HG03064 (cell line): Measurements from ENCODE around the gene TAS1R2.

ENCODE experiments used
- ATAC-seq: cut with Tn5 transposase; IDR thresholded peaks from one replicate; pipeline ENCODE4 v1.9.1; 2021; ENCODE audit warnings: low read depth; ENCODE audit not compliant: unreplicated experiment

TAS1R2 gene

DNA sequence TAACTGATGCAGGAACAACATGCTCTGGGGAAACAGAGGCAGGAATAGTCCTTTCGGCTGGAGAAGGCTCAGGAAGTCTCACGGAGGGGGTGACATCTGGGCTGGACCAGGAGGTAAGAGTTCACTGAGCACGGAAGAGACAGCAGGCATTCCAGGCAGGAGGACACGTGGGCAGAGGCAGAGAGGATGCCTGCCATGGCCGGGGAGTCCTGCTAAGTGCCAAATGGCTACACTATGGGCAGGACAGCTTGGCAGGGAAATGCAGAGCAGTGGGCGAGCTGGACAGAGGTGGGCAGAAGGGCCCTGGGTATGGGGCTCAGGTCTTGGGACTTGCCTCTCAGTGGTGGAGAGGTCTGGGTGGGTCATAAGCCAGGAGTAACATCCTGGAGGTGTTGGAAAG lies 25.3 kb upstream of the TAS1R2 start:
- ATAC-seq = no peak

DNA sequence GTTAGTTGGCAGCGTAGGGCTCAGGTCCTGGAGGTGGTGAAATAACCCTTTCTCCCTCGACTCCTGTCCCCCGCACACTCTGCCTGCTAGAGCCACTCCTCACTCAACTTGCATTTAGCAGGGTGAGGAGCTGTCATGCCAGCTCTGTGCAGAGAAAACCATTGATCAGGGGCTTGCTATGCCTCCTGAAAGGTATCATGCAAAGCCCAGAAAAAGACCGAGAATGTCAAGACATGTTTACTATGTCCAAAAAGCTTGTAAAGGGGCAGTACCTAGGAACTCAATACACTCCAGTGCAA lies 24.9 kb upstream of the TAS1R2 start:
- no peak for ATAC-seq

DNA sequence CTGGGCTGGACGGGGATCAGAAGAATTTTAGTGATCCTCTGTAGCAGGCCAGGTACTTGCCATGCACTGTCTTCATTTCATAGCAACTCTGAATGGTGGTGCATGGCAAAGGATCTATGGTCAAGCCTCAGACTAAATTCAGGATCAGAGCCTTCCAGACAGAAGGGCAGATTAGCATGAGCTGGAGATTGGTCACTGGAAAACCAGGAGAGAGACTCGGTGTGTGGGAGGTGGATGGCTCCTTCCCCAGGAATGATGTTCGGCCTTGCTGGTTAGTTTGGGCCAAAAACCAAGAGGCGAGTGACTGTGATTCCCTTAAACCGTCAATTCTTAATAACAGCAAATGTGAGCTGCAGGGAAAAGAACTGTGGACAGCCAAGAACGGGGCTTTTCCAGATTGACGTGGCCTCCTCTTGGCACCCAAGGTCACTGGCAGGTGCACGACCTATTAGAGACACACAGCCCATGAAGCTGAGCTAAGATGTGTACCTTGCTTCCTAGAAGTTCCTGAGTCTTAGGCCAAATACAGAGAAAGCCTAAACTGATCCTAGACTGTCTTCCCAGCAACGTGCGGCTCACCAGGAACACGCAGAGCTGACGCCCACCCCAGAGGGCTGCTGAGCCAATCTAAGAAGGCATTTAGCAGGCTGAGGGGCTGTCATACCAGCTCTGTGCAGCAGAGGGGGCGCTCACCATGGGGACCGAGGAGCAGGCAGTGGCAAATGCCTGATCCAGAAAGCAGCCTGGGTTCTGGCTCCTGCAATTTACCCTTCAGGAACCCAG lies 24.4 kb upstream of the TAS1R2 start:
- no peak for ATAC-seq

DNA sequence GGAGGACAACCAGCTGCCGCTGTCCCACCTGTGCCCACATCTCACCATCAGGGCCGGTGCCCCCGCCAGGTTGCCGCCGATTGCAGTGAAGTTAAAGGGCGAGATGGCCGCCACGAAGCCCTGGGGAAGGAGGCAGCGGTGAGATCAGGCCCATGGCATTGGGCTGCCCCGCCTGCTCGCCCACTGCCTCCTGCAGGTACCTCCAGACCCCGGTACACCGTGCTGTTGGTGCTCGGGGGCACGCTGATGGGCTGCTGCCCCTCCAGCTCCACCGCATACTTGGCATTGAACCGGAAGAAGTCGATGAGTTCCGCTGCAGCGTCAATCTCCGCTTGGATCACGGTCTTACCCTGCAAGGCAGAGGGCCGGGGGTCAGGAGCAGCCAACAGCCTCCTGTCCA lies 23.6 kb upstream of the TAS1R2 start:
- no peak for ATAC-seq

DNA sequence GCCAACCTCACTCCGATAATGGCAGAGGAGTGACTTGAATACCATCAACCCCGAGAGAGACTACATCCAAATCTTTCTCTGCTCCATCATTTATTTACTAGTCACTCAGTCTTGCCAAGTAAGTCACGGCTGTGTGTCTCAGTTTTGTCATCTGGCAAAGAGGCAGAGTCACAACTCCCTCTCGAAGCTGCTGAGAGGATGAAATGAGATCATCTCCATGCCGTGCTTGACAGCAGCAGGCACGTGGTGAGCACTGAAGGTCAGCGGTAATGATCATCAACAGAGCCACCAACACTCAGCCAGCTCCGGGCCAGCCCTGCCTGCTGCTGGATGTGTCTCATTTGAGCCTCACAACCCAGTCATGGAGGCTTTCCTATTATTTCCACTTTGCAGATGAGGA lies 23.0 kb upstream of the TAS1R2 start:
- no peak for ATAC-seq

DNA sequence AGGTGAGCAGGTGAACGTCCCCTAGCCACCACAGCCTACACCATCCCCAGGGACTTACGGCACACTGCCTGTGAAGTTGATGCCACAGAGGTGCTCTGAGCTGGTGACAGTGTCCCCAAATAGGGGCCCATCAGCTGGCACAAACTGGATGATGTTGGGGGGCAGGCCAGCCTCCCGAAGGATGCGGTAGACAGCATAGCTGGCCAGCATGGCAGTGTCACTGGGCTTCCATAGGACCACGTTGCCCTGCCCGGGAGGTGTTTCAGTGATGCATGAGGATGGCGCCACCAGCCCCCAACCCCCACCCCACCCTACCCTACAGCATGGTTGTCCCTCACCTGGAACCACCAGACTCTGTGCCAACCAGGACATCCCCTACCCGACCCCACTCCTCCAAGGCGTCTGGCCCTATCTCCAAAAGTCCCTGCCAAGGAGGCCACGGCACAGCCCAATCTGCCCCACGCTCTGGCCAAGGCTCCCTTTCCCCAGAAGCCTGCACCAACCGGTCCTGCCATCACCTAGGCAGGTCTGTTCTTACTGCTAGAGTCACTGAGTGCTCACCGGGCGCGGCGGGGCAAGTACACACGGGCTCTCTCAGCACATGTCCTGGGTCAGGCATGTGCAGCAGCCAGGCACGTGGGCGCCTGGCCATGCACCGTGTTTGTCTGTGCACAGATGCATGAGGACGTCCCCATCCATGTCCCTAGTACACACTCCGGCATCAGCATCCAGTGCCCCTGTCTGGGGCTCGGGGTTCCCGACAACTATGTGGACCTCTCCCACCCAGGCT lies 22.4 kb upstream of the TAS1R2 start:
- no peak for ATAC-seq

DNA sequence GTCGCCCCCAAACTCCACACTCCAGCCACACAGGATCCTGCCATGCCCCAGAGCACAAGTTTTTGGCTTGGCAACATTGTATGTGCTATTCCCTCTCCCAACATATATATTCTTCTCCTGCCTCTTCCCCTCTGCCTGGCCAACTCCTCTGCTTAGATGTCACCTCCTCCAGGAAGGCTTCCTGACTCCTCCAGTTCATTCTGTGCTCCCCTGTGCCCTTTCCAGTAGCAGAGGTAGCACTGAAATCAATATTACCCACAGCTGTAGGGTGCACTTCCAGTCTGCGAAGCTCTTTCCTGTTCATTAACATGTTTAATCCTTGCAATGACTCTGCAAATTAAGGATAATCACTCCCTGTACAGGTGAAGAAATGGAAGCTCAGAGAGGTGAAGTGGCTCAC lies 21.7 kb upstream of the TAS1R2 start:
- ATAC-seq = no peak

DNA sequence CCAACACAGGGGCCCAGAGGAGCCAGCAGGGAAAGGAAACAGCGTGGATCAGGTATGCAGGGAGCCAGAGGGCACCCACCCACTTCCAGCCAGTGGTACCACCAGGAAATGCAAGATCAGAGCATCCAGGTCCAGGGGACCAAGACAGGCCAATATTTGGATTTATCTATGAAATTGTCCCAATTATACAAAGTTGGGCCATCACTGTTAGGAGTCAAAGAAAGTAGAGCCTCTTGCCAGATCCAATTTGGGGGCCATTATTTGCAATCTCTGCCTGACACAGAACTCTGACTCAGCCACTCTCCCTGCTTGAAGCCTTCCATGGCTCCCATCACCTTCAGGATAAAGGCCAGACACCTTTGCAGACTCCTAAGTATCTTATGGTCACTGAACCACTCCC lies 21.1 kb upstream of the TAS1R2 start:
- ATAC-seq = no peak

DNA sequence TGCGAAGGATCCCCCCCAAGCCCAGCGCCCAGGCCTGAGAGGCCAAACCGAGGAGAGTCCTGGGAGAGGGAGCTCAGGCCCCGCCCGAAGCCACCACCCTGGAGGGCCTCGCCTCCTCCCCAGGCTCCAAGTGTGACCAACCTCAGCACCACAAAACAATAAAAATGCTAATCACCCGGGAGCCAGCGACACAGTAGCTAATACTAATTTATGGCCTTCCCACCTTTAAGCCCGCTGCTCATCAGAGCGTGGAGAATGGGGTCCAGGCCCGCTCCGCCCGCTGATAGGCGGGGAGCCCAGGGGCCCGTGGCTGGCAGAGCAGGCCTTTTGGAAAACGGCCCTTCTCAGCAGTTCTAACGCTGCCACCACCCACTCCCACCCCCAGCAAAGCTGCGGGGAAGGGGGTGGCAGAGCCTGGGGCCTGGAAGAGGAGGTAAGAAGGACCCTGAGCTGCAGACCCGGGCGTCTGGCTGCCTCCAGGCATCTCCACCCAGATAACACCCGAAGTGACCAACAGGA lies 20.4 kb upstream of the TAS1R2 start:
- ATAC-seq = no peak

DNA sequence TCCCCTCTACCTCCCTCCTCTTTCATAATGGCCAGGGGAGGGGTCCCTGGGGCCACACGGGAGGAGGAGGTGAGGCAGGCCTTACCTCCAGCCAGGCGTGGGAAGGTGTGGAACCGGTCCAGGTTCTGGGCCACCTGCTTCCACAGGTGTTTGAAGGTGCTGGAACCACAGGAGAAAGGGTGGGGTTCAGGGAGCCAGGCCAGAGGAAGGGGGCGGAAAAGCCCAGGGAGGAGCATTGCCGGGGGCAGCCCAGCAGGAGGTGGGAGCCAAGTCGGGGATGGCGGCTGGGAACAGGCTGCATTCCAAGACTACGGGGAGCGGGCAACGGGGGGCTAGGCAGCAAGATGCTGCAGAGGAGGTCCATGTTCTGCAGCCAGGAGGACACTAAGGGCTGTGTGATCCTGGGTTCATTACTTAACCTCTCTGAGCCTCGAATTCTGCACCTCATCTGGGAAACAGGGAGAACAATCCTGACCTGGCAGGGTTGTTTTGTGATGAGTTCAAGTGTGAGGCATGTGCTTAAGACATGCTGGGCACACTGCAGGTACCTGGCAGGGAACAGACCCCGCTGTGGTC lies 19.8 kb upstream of the TAS1R2 start:
- ATAC-seq = no peak

DNA sequence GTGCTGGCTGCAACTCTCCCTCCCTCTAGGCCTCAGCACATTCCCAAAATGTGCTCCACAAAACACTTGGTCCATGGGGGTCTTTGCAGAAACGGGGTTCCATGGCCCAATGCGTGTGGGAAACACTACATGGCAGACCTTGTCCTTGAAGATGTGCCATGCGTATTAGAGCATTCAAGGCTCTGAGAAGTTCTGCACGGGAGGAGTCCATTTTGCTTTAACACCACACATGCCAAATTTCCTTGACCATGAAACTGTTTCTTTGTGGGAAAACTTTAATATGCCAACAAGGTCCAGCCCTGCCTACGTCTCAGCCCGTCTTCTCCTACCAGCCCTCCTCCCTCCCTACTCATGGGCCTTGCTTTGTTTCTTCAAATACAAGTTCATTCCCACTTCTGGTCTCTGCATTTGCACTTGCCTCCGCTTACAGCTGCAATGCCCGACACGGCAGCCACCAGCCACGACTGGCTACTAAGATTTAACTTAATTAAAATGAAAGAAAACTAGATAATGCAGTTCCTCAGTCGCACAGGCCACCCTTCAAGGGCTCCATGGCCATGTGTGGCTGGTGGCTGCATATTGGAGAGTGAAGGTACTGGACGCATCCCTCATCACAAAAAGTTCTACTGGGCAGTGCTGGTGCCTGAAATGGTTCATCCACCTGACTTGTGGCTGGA lies 19.2 kb upstream of the TAS1R2 start:
- no peak for ATAC-seq

DNA sequence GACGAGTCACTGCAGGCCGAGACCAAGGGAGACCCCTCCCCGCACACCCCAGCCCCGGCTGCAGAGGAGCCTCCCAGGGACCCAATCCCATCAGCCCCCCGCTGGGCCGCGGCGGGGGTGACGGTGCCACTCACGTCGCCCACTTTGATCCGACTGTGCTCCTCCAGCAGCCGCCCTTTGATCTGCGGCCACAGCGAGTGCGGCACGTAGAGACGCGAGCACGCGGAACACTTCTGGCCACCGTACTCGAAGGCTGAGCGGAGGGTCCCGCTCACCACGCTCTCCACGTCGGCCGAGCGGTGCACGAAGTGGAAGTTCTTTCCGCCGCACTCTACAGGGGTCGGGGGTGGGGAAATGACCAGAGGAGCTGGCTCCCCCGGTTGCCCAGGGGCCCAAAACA lies 17.8 kb upstream of the TAS1R2 start:
- ATAC-seq = no peak

DNA sequence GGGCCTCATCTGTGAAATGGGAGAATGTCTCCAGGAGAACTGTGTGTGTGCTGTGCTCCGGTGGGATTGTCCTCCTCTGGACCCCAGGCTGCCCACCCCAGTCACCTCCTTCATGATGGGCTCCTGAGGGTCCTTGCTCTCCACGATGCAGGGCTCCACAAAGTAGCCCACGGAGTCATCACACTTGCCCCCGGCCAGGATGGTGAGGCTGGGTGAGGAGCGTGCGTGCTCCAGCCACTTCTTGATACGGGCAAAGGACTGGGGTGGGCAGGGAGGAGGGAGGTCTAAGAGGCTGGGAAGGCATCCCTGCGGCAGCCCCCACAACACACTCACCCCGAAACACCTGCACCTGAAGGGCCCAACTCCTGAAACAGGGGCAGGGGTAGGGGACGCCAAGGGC lies 16.8 kb upstream of the TAS1R2 start:
- ATAC-seq = no peak

DNA sequence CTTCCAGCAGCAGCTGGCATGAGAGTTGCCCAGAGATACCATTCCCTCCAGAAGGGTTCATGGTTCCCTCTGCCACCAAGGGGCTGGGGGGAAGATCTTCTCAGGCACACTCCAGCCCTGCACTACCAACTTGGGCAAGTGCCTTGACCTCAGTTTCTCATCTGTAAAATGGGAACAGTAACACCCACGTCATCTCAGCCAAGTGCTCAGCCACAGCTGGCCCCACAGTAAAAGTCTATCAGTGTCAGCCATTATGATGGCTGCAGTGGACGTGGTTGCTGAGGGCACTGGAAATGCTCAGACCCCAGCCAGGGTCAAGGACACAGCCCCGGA lies 16.3 kb upstream of the TAS1R2 start:
- no peak for ATAC-seq

DNA sequence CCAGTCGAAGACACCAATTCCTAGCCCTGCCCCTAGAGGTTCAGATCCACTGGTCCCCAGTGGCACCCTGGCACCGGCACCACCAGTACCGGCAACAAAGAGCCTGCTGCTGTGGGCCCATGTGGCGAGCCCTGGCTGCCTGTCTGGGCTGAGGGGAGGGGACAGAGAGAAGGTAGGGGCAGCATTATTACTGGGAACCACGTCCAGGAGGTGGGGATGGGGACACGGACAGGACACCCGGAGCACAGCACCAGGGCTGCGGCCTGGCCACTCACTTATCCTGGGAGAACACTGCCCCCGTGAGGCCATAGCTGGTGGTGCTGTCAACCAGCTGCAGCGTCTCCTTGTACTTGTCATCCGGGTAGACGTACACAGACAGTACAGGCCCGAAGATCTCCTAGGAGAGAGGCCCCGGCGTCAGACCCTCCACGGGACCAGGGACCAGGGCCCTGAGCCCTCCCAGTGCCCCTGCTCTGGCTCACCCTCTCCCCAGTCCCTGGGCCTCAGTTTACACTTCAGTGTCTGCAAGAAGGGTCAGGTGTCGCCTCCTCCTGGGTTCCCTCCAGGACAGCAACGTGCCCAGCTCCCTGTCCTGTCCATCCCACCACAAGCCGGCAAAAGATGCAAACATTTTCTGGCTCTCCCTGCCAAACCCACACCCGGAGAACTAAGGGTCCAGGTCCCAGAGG lies 15.8 kb upstream of the TAS1R2 start:
- ATAC-seq = no peak

DNA sequence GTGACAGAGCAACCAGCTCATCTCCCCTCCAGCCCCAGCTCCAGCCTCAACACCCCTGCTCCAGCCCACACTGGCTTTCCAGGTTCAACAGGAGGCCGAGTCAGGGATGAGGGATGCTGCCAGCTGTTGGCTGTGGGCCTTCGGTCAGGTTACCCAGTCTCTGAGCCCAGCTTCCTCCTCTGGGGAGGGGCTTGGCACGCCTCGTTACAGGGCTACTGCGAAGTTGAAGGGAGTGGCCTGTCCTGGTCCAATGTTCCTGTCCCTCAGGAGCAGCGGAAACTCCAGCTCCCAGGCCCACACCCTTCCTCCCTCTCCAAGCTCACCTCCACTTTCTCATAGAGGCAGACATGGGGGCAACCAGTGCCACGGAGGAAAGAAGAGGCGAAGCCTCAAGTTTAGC lies 15.1 kb upstream of the TAS1R2 start:
- ATAC-seq = no peak

DNA sequence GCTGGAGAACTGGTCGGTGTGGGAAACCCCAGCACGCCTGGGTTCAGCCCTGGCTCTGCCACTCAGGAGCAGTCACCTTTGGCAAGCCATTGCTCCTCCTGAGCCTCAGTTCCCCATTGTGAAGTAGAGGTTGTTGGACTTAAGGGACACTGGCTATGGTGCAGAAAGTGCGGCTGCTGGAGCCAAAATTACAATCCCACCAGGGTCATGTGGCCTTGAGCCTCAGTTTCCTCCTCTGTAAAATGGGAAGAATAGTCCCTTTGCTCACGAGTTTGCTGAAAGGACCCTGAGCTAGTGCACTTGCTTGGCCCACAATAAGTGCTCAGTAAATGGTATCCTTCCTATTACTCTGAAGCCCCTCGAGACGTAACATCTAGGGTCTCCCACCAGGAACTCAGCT lies 14.6 kb upstream of the TAS1R2 start:
- no peak for ATAC-seq

DNA sequence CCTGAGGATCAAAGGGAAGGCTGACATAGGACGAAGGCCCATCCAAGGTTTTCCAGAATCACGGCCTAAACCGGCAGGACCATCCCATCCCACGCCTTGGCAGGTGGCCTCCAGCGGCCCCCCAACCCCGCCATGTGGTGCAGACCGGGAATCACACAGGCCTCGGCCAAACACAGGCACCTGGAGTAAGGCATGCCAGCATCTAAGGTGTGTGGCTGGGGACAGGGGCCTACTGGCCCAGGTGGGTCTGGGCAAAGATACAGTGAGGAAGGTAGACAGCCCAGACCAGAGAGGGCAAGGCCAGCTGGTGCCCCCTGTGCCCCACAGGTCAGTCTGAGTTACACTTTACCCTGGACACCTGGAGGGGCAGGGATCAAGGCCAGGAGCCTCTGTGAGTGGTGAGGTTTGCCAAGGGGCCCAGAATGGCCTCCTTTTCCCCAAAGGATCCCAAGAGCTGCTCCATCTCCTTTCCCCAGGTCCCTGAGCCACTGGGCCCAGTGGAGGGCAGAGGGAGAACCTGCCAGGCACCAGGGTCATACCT lies 12.7 kb upstream of the TAS1R2 start:
- ATAC-seq = no peak

DNA sequence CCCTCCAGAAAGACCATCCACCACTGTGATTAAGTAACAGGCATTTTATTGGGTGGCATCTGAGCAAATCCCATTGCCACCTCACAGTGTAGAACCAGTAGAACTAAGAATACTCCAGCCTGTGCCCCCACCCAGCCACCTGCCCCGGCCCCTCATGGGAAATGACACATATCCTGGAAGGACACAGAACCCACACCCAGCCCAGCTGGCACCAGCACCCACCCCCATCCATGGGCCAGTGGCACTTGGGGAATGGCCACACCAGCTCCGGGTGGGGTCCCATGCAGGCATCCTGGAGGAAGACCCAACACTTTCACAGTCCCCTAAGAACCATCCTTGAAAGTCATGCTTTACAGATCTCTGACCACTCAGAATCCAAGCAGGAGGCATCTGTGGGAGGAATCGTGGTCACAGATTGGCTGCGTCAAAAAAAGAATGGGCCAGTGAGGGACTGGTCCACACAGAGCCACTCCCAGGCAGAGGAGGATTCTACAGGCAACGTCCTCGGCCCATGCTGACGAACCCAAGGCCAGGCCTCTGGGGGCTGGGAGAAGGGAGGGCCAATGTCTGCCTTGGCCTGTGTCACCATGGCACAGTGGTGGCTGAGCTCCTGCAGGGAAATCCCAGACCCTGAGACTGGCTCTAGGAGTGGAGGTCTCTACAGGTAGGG lies 12.1 kb upstream of the TAS1R2 start:
- no peak for ATAC-seq

DNA sequence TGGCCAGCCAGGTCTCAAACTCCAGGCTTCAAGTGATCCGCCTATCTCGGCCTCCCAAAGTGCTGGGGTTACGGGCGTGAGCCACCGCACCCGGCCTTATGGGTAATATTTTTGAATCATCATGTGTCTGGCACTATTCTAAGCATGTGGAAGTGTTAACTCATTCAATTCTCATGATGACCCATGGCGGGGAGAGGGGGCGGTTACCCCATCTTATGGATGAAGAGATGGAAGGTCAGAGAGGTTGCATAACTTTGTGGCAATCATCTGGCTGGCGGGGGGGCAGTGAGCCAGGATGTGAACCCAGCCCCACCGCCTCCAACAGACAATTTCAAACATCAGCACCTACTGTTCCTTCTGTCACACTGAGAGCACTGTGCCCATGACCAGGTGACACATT lies 11.5 kb upstream of the TAS1R2 start:
- no peak for ATAC-seq
